ENCODE data around the gene TRPM6.

Gene TRPM6

GRCh38 chr9:74729136-74729695, 158.5 kb downstream of the TRPM6 start:
- TF ChIP-seq CTCF (conservative IDR thresholded peaks at IDR 0.05; ENCODE audit: control insufficient read depth, insufficient read depth, low read depth, low read length): no peak
- no peak overlapping the region for H3K4me3 ChIP-seq (ENCODE audit: control insufficient read depth, low read depth, low read length)

GRCh38 chr9:74728176-74728575, 159.5 kb downstream of the TRPM6 start:
- no peak for DNase-seq (ENCODE audit: low read depth)
- TF ChIP-seq CTCF (conservative IDR thresholded peaks at IDR 0.05; ENCODE audit: control insufficient read depth, insufficient read depth, low read depth, low read length): no peak
- H3K4me3 ChIP-seq (ENCODE audit: control insufficient read depth, low read depth, low read length): no peak overlapping the region

More at GRCh38 chr9:74729136-74729695, 158.5 kb downstream of the TRPM6 start:
- peak; percentile 26 for DNase-seq (ENCODE audit: low read depth)

GRCh38 chr9:74726581-74726980, 161.1 kb downstream of the TRPM6 start:
- no peak for TF ChIP-seq CTCF (conservative IDR thresholded peaks at IDR 0.05; ENCODE audit: control insufficient read depth, insufficient read depth, low read depth, low read length)
- no peak overlapping the region for H3K4me3 ChIP-seq (ENCODE audit: control insufficient read depth, low read depth, low read length)
- DNase-seq (ENCODE audit: low read depth): no peak

GRCh38 chr9:74724317-74724716, 163.4 kb downstream of the TRPM6 start:
- TF ChIP-seq CTCF (conservative IDR thresholded peaks at IDR 0.05; ENCODE audit: control insufficient read depth, insufficient read depth, low read depth, low read length): no peak
- DNase-seq (ENCODE audit: low read depth): no peak
- H3K4me3 ChIP-seq (ENCODE audit: control insufficient read depth, low read depth, low read length): no peak overlapping the region

- no peak overlapping the region for H3K4me3 ChIP-seq (ENCODE audit: control insufficient read depth, low read depth, low read length)
- no peak for TF ChIP-seq CTCF (conservative IDR thresholded peaks at IDR 0.05; ENCODE audit: control insufficient read depth, insufficient read depth, low read depth, low read length)
- no peak for DNase-seq (ENCODE audit: low read depth)
Measured at GRCh38 chr9:74721696-74722660, 165.7 kb downstream of the TRPM6 start.

- DNase-seq (ENCODE audit: low read depth): no peak
- no peak overlapping the region for H3K4me3 ChIP-seq (ENCODE audit: control insufficient read depth, low read depth, low read length)
- TF ChIP-seq CTCF (conservative IDR thresholded peaks at IDR 0.05; ENCODE audit: control insufficient read depth, insufficient read depth, low read depth, low read length): no peak
Measured at GRCh38 chr9:74719306-74719705, 168.4 kb downstream of the TRPM6 start.

Data from fibroblast of mammary gland (primary cell).